SK-N-SH treated with all-trans-retinoic acid at 6 μM for 48 hours (cell line): ENCODE results near the gene BABAM1.

ENCODE experiments used
- CSDC2 ChIP-seq: fragments of 250-450 bp; sonication (Bioruptor Pico); IDR thresholded peaks from 2 replicates; pipeline ENCODE4 v1.5.0; 2020; ENCODE audit warnings: mild to moderate bottlenecking, moderate library complexity
- ESRRG ChIP-seq: fragments of 250-450 bp; sonication (Bioruptor Pico); IDR thresholded peaks from 2 replicates; pipeline ENCODE4 v1.6.1; 2021; ENCODE audit warnings: mild to moderate bottlenecking
- GLIS3 ChIP-seq: fragments of 250-450 bp; sonication (Bioruptor Pico); IDR thresholded peaks from 2 replicates; pipeline ENCODE4 v1.5.0; 2020; ENCODE audit warnings: mild to moderate bottlenecking, moderate library complexity
- RARB ChIP-seq: fragments of 250-450 bp; sonication (Bioruptor Pico); IDR thresholded peaks from 2 replicates; pipeline ENCODE4 v1.8.0; 2021; ENCODE audit warnings: mild to moderate bottlenecking, moderate library complexity

DNA sequence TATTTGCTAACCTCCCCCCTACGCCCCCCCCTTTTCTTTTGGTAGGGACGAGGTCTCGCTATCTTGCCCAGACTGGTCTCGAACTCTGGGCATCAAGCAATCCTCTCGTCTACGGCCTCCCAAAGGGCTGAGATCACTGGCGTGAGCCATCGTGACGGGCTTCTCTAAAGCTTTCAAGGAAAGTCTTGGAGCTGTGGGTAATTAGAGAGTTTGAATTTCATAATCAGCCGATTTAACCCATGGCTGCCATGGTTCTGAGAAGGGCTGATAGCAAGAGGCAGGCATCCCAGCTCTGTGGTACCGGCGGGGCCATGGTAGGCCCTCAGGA, 36.7 kb downstream of the BABAM1 start:
- TF ChIP-seq CSDC2 (no peak), GLIS3 (CRISPR knock-in tag) (no peak), ESRRG (no peak), RARB (no peak)
